PC-3 (cell line): ENCODE results near the gene ZFX.
"Not testable (repeated sequence)": the region's sequence is repeated elsewhere in the genome, so short reads cannot be mapped to it uniquely, and the experiment has no call there.

Source experiments
- CTCF ChIP-seq: fragments of 300-600 bp; sonication (generic); conservative IDR thresholded peaks from 2 replicates; pipeline ENCODE4 v1.5.1; 2017; ENCODE audit warnings: antibody characterized with exemption, low read depth, mild to moderate bottlenecking, low read length
- EZH2phosphoT487 ChIP-seq: fragments of 300-600 bp; sonication (generic); IDR thresholded peaks from 2 replicates; pipeline ENCODE4 v1.6.1; 2018; ENCODE audit warnings: mild to moderate bottlenecking, antibody characterized with exemption, low read length, borderline replicate concordance

- not testable (repeated sequence) for TF ChIP-seq EZH2phosphoT487, CTCF
Observed at GRCh38 chrX:24155747-24156146, 6.2 kb downstream of the ZFX start.
